Sigmoid colon (tissue), 7 donors: ENCODE data around the gene SAC3D1. TPM values are rescaled to one million over a fixed set of nuclear protein-coding genes. Genes with fewer than 3 reads are reported as not detected.

Experiments used
- DNase-seq: peaks from one replicate; pipeline ENCODE4 v3.0.0-alpha.2; 2019
- H3K27ac ChIP-seq, 4 donors: fragments of 200-600 bp; sonication (generic); one replicate each; pipeline ENCODE4 v1.5.1; 2016 to 2019; ENCODE audit warnings: mild to moderate bottlenecking in 1 of 4
- H3K27me3 ChIP-seq, 3 donors: fragments of 200-600 bp; sonication (generic); one replicate each; pipeline ENCODE4 v1.5.1; 2019; ENCODE audit warnings: mild to moderate bottlenecking in 1 of 3
- H3K36me3 ChIP-seq, 4 donors: fragments of 200-600 bp; sonication (generic); one replicate each; pipeline ENCODE4 v1.5.1; 2016 to 2019
- H3K4me1 ChIP-seq, 4 donors: fragments of 200-600 bp; sonication (generic); one replicate each; pipeline ENCODE4 v1.5.1; 2017 to 2019
- H3K4me3 ChIP-seq, 4 donors: fragments of 200-600 bp; sonication (generic); one replicate each; pipeline ENCODE4 v1.5.1; 2017 to 2019; ENCODE audit warnings: mild to moderate bottlenecking in 2 of 4, moderate library complexity in 1 of 4
- H3K9me3 ChIP-seq, 4 donors: fragments of 200-600 bp in 3 of 4; sonication (generic) in 3 of 4; one replicate each; pipeline versions ENCODE4 v1.5.1 to v1.6.1; 2013 to 2019
- EP300 ChIP-seq, 4 donors: sonication (generic); formaldehyde crosslinking; IDR thresholded peaks; one replicate each; pipeline ENCODE4 v1.6.1; 2017; ENCODE audit warnings: antibody characterized with exemption in 4 of 4
- POLR2A ChIP-seq, 2 donors: fragments of 450-650 bp; IDR thresholded peaks; one replicate each; pipeline ENCODE4 v1.6.1; 2016; ENCODE audit warnings: antibody characterized with exemption in 2 of 2, mild to moderate bottlenecking in 2 of 2, moderate library complexity in 2 of 2
- POLR2AphosphoS5 ChIP-seq, 4 donors: sonication (generic); formaldehyde crosslinking; IDR thresholded peaks; one replicate each; pipeline ENCODE4 v1.6.1; 2017; ENCODE audit warnings: antibody characterized with exemption in 4 of 4
- WGBS, 2 donors: extraction: QIAGEN DNeasy Blood & Tissue Kit; methylation state at CpG; one replicate each; pipeline ENCODE4 v1.1.7; 2013; 5-methylcytosine and 5-hydroxymethylcytosine counted together
- intact Hi-C: fragments of 100-400 bp; cut with DNase I; formaldehyde crosslinking; loops from one replicate; pipeline ENCODE4 v1.15.1; 2023
- polyA plus RNA-seq, 3 donors: library from polyadenylated mRNA; stranded (reverse); fragments of 200-250 nt; gene quantifications; one replicate each; pipeline ENCODE4 v1.2.3, GENCODE V29; 2013
- small RNA-seq, 3 donors: library from RNA; depleted of rRNA; stranded (forward); fragments of <200 nt; gene quantifications; one replicate each; pipeline ENCODE3, GENCODE V24; 2016
- total RNA-seq, 4 donors: library from RNA; depleted of rRNA; stranded (reverse); fragments of >200 nt; gene quantifications; one replicate each; pipeline ENCODE4 v1.1.0, GENCODE V29; 2016
- TF ChIP-seq, protein P1 (sequence below), 4 experiments: fragments of 450-650 bp in 3 of 4; fragments of 200-600 bp in 1 of 4; IDR thresholded peaks; one replicate each; pipeline ENCODE4 v1.5.1; 2016 to 2019; ENCODE audit warnings: antibody characterized with exemption in 4 of 4, mild to moderate bottlenecking in 3 of 4, moderate library complexity in 2 of 4
- donor health status: healthy with polysubstance abuse.
- donor health status: Bipolar disorder and iron deficiency.
- donor health status: healthy.

SAC3D1 gene
- total and polyA plus RNA-seq, 7 donors: 9.1 to 20.3 (median 13.0) TPM

DNA sequence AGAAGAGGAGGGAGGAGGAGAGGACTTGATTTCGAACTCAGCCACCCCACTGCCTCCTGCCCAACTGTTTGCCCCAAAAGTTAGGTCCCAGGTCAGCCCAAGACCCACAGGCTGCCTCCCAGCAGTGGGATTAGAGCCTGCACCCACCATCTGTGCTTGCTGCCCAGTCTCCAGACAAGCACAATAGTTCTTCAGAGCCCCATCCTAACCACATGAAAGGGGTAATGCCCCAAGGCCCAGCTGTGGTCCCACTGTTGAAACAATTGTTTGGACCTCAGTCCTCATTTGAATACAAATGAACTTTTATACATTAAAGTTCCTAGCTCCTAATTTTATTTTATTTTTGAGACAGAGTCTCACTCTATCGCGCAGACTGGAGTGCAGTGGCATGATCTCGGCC lies 49.6 kb downstream of the SAC3D1 start:
- TF ChIP-seq POLR2A (IDR thresholded peaks at IDR 0.05) (no peak), POLR2AphosphoS5 (IDR thresholded peaks at IDR 0.05) (no peak), EP300 (IDR thresholded peaks at IDR 0.05) (no peak)
- TF ChIP-seq, protein P1, sequence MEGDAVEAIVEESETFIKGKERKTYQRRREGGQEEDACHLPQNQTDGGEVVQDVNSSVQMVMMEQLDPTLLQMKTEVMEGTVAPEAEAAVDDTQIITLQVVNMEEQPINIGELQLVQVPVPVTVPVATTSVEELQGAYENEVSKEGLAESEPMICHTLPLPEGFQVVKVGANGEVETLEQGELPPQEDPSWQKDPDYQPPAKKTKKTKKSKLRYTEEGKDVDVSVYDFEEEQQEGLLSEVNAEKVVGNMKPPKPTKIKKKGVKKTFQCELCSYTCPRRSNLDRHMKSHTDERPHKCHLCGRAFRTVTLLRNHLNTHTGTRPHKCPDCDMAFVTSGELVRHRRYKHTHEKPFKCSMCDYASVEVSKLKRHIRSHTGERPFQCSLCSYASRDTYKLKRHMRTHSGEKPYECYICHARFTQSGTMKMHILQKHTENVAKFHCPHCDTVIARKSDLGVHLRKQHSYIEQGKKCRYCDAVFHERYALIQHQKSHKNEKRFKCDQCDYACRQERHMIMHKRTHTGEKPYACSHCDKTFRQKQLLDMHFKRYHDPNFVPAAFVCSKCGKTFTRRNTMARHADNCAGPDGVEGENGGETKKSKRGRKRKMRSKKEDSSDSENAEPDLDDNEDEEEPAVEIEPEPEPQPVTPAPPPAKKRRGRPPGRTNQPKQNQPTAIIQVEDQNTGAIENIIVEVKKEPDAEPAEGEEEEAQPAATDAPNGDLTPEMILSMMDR (IDR thresholded peaks at IDR 0.05): no peak

More for the DNA sequence above, 49.6 kb downstream of the SAC3D1 start:
- intact Hi-C loops: no loop called here
- Histone ChIP-seq H3K9me3 (no peaks in the 10 kb centered on the region), H3K4me3 (no peak overlapping the region), H3K27me3 (no peaks in the 10 kb centered on the region), H3K27ac (no peak overlapping the region), H3K36me3 (peaks cover 17 to 44% (median 25%) of the 10 kb centered on the region in 4 donors), H3K4me1 (peaks cover 0 to 5% (median 2%) of the 10 kb centered on the region in 4 donors)
- no peak for DNase-seq
- 96% methylated on average over 4 of the region's 4 CpGs for WGBS, 2 donors

Small RNAs within 50 kb of the gene (small RNA-seq; reads per million reads assigned to genes)
- gene MIR6879 (0 to 0.11 (median 0) reads per million in 3 donors), gene SNX15 (0 to 0.11 (median 0) reads per million in 3 donors)

Other genes starting within 250 kb of the SAC3D1 start
- 10 to 100 TPM; 11.5 to 23.5 (median 16.6) TPM for gene MAP4K2, start 238.0 kb upstream of the SAC3D1 start, total RNA-seq
- 10 to 100 TPM in 2 of 3 donors, 1 to 10 TPM in 1; 9.0 to 19.8 (median 11.1) TPM for gene MAP4K2, start 238.0 kb upstream of the SAC3D1 start, polyA plus RNA-seq
- gene MEN1, start 230.7 kb upstream of the SAC3D1 start, total RNA-seq: 10 to 100 TPM in 1 of 4 donors, 1 to 10 TPM in 3; 6.8 to 12.7 (median 8.8) TPM
- 10 to 100 TPM in 2 of 3 donors, 1 to 10 TPM in 1; 9.0 to 26.1 (median 10.9) TPM for gene MEN1, start 230.7 kb upstream of the SAC3D1 start, polyA plus RNA-seq
- under 1 TPM in 3 of 4 donors, not detected in 1; 0.16 to 0.83 (median 0.36) TPM for gene CDC42BPG, start 196.6 kb upstream of the SAC3D1 start, total RNA-seq
- 10 to 100 TPM; 19.8 to 39.8 (median 20.8) TPM for gene CDC42BPG, start 196.6 kb upstream of the SAC3D1 start, polyA plus RNA-seq
- gene EHD1, start 162.6 kb upstream of the SAC3D1 start, total RNA-seq: 10 to 100 TPM; 38.5 to 73.1 (median 44.1) TPM
- gene EHD1, start 162.6 kb upstream of the SAC3D1 start, polyA plus RNA-seq: 10 to 100 TPM; 27.0 to 54.0 (median 29.4) TPM
- gene ATG2A, start 124.0 kb upstream of the SAC3D1 start, total RNA-seq: 10 to 100 TPM; 12.1 to 22.7 (median 14.4) TPM
- 10 to 100 TPM; 13.2 to 27.6 (median 19.4) TPM for gene ATG2A, start 124.0 kb upstream of the SAC3D1 start, polyA plus RNA-seq
- gene PPP2R5B, start 116.5 kb upstream of the SAC3D1 start, total RNA-seq: 10 to 100 TPM; 17.8 to 27.3 (median 21.3) TPM
- gene PPP2R5B, start 116.5 kb upstream of the SAC3D1 start, polyA plus RNA-seq: 10 to 100 TPM; 15.6 to 23.4 (median 18.1) TPM
- 1 to 10 TPM in 1 of 4 donors, not detected in 3; 2.9 TPM for gene GPHA2, start 105.3 kb upstream of the SAC3D1 start, total RNA-seq
- under 1 TPM in 1 of 3 donors, not detected in 2; 0.47 TPM for gene GPHA2, start 105.3 kb upstream of the SAC3D1 start, polyA plus RNA-seq
- not detected for gene MAJIN, start 69.1 kb upstream of the SAC3D1 start, total RNA-seq
- gene MAJIN, start 69.1 kb upstream of the SAC3D1 start, polyA plus RNA-seq: under 1 TPM in 1 of 3 donors, not detected in 2; 0.25 TPM
- 1 to 10 TPM; 1.8 to 4.7 (median 3.7) TPM for gene BATF2, start 44.2 kb upstream of the SAC3D1 start, total RNA-seq
- gene BATF2, start 44.2 kb upstream of the SAC3D1 start, polyA plus RNA-seq: 10 to 100 TPM; 11.6 to 31.3 (median 14.4) TPM
- 100 to 1,000 TPM in 3 of 4 donors, 10 to 100 TPM in 1; 99.2 to 157 (median 136) TPM for gene ARL2, start 27.1 kb upstream of the SAC3D1 start, total RNA-seq
- gene ARL2, start 27.1 kb upstream of the SAC3D1 start, polyA plus RNA-seq: 100 to 1,000 TPM in 2 of 3 donors, 10 to 100 TPM in 1; 92.9 to 124 (median 117) TPM
- gene SNX15, start 13.8 kb upstream of the SAC3D1 start, total RNA-seq: 10 to 100 TPM; 20.1 to 36.6 (median 25.2) TPM
- gene SNX15, start 13.8 kb upstream of the SAC3D1 start, polyA plus RNA-seq: 10 to 100 TPM; 21.8 to 31.4 (median 28.8) TPM
- gene NAALADL1, start 17.3 kb downstream of the SAC3D1 start, total RNA-seq: 10 to 100 TPM; 29.9 to 73.1 (median 46.2) TPM
- 10 to 100 TPM in 2 of 3 donors, 1 to 10 TPM in 1; 8.8 to 26.4 (median 16.2) TPM for gene NAALADL1, start 17.3 kb downstream of the SAC3D1 start, polyA plus RNA-seq
- gene CDCA5, start 42.8 kb downstream of the SAC3D1 start, total RNA-seq: 1 to 10 TPM in 2 of 4 donors, under 1 TPM in 1, not detected in 1; 0.33 to 7.5 (median 3.3) TPM
- gene CDCA5, start 42.8 kb downstream of the SAC3D1 start, polyA plus RNA-seq: 10 to 100 TPM in 1 of 3 donors, 1 to 10 TPM in 2; 1.2 to 21.5 (median 6.0) TPM
- gene ZFPL1, start 43.0 kb downstream of the SAC3D1 start, total RNA-seq: 10 to 100 TPM; 26.1 to 38.8 (median 36.9) TPM
- gene ZFPL1, start 43.0 kb downstream of the SAC3D1 start, polyA plus RNA-seq: 10 to 100 TPM; 48.6 to 61.5 (median 52.9) TPM
- gene VPS51, start 55.0 kb downstream of the SAC3D1 start, total RNA-seq: 100 to 1,000 TPM; 211 to 752 (median 281) TPM
- gene VPS51, start 55.0 kb downstream of the SAC3D1 start, polyA plus RNA-seq: 100 to 1,000 TPM in 2 of 3 donors, 10 to 100 TPM in 1; 86.2 to 180 (median 108) TPM
- 10 to 100 TPM; 15.6 to 20.3 (median 17.5) TPM for gene TM7SF2, start 70.7 kb downstream of the SAC3D1 start, total RNA-seq
- gene TM7SF2, start 70.7 kb downstream of the SAC3D1 start, polyA plus RNA-seq: 10 to 100 TPM in 2 of 3 donors, 1 to 10 TPM in 1; 3.6 to 43.2 (median 10.2) TPM
- 10 to 100 TPM; 13.6 to 16.3 (median 15.0) TPM for gene ZNHIT2, start 76.5 kb downstream of the SAC3D1 start, total RNA-seq
- 10 to 100 TPM in 1 of 3 donors, 1 to 10 TPM in 2; 8.3 to 12.7 (median 9.6) TPM for gene ZNHIT2, start 76.5 kb downstream of the SAC3D1 start, polyA plus RNA-seq
- gene FAU, start 80.9 kb downstream of the SAC3D1 start, total RNA-seq: 1,000 to 10,000 TPM; 1,235 to 1,561 (median 1,347) TPM
- 1,000 to 10,000 TPM in 2 of 3 donors, 100 to 1,000 TPM in 1; 811 to 1,178 (median 1,151) TPM for gene FAU, start 80.9 kb downstream of the SAC3D1 start, polyA plus RNA-seq
- gene MRPL49, start 81.1 kb downstream of the SAC3D1 start, total RNA-seq: 100 to 1,000 TPM in 1 of 4 donors, 10 to 100 TPM in 3; 41.5 to 104 (median 72.4) TPM
- 10 to 100 TPM; 63.7 to 76.3 (median 69.8) TPM for gene MRPL49, start 81.1 kb downstream of the SAC3D1 start, polyA plus RNA-seq
- gene SYVN1, start 93.3 kb downstream of the SAC3D1 start, total RNA-seq: 10 to 100 TPM; 17.1 to 36.0 (median 24.3) TPM
- 10 to 100 TPM in 1 of 3 donors, 1 to 10 TPM in 2; 5.1 to 43.5 (median 7.2) TPM for gene SYVN1, start 93.3 kb downstream of the SAC3D1 start, polyA plus RNA-seq
- gene SPDYC, start 129.0 kb downstream of the SAC3D1 start, total RNA-seq: not detected
- gene SPDYC, start 129.0 kb downstream of the SAC3D1 start, polyA plus RNA-seq: not detected
- gene CAPN1, start 140.7 kb downstream of the SAC3D1 start, total RNA-seq: 100 to 1,000 TPM in 3 of 4 donors, 10 to 100 TPM in 1; 84.5 to 193 (median 133) TPM
- 100 to 1,000 TPM; 156 to 245 (median 210) TPM for gene CAPN1, start 140.7 kb downstream of the SAC3D1 start, polyA plus RNA-seq
- 1 to 10 TPM; 3.6 to 8.8 (median 4.8) TPM for gene POLA2, start 220.8 kb downstream of the SAC3D1 start, total RNA-seq
- gene POLA2, start 220.8 kb downstream of the SAC3D1 start, polyA plus RNA-seq: 10 to 100 TPM in 1 of 3 donors, 1 to 10 TPM in 2; 4.6 to 13.4 (median 5.4) TPM